OCI-LY3 (cell line): Measurements from ENCODE around the gene PLD3.

Experiments
- CTCF ChIP-seq: fragments of 200-600, 300-600 bp; sonication (generic); IDR thresholded peaks from 2 replicates; pipeline ENCODE4 v1.5.1; 2014; ENCODE audit warnings: antibody characterized with exemption, low read length, low read depth
- EZH2phosphoT487 ChIP-seq: fragments of 200-600 bp; shearing (Covaris generic); IDR thresholded peaks from 2 replicates; pipeline ENCODE4 v1.6.1; 2018; ENCODE audit warnings: antibody characterized with exemption, mixed run types, low read depth

- TF ChIP-seq EZH2phosphoT487 = no peak
- TF ChIP-seq CTCF = no peak
Observed at GRCh38 chr19:40395956-40396355, 47.5 kb downstream of the PLD3 start.
